Stimulated activated CD4-positive, alpha-beta T cell treated with anti-CD3 and anti-CD28 coated beads, Interleukin-12 subunit alpha, Interleukin-12 subunit beta, amount 100 ng/mL, for 4 hours (primary cell): ENCODE measurements around the gene SEPTIN5.
"Not testable (repeated sequence)": the region's sequence is repeated elsewhere in the genome, so short reads cannot be mapped to it uniquely, and the experiment has no call there.

Experiments
- DNase-seq: peaks from one replicate; pipeline ENCODE4 v3.0.0-alpha.2; 2020

Gene SEPTIN5

GRCh38 chr22:19680911-19681862 lies 33.1 kb upstream of the SEPTIN5 start:
- DNase-seq: no peak

- no peak for DNase-seq
Measured at GRCh38 chr22:19681863-19682245, 32.4 kb upstream of the SEPTIN5 start.

- no peak for DNase-seq
Measured at GRCh38 chr22:19686946-19687345, 27.4 kb upstream of the SEPTIN5 start.

DNA sequence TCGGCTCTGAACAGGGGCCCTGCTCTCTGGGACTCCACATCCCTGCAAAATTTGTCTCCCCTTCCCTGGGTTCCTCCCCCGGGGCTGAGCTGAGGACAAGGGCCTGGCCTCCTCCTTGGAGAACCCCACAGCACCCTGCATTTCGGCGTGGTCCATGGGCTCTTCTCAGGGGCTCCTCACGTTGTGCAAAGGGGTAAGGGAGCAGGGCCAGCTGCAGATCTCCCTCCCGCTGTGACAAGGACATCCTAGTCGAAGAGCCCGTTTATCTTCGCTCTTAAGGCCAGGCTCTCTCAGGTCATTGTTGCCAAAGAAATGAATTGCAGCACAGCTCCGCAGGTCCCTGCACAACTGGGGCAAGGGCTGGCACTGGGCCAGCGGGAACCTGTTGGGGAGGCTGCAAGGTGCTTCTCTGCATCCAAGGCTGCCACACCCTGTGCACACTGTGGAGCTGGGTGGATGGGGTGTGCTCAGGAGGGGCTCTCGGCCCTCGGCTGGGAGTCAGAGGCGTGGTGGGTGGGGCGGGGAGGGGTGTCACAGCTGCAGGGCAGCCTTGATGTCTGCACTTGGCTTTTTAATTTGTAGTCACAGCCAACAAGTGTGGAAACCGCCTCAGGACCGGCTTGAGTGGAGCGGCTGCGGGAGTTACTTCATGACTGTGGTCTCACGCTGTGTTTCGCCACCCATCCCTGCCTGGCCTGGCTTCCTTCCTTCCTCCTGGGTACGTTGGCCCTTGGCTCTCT lies 26.6 kb upstream of the SEPTIN5 start:
- DNase-seq: no peak

- DNase-seq: no peak
Measured at GRCh38 chr22:19688301-19689290, 25.7 kb upstream of the SEPTIN5 start.

- no peak for DNase-seq
Measured at GRCh38 chr22:19689408-19689807, 24.9 kb upstream of the SEPTIN5 start.

DNA sequence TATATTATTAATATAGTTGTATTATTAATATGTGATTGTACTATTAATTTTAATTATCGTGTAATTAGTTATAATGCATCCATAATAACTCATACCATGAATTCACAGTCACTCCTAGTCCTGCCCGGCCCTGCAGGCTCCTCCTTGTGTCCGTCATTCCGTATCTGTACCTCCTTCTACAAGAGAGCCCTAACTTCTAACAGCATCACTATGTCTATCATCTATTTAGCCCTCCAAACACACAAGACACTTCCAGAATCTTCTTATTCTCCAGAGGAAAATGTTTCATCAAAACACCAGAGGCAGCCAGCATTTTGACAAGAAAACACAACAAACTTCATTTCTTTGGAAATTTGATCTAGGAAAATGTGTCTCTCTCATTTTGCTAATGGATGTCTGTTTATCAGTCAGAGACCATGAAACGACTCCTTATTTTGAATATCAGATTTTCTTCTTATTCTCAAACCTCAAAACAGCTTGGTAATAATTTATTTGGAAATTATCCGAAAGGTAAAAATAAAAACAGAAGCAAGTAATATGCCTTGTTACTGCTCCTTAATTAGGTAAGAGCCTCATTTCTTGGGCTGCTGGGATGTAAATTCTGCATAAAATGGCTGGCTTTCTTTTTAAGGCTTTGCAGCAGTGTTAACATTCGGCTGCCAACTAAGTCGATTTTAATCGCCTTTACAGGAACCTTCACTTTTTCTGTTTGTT lies 23.1 kb upstream of the SEPTIN5 start:
- DNase-seq: no peak

DNA sequence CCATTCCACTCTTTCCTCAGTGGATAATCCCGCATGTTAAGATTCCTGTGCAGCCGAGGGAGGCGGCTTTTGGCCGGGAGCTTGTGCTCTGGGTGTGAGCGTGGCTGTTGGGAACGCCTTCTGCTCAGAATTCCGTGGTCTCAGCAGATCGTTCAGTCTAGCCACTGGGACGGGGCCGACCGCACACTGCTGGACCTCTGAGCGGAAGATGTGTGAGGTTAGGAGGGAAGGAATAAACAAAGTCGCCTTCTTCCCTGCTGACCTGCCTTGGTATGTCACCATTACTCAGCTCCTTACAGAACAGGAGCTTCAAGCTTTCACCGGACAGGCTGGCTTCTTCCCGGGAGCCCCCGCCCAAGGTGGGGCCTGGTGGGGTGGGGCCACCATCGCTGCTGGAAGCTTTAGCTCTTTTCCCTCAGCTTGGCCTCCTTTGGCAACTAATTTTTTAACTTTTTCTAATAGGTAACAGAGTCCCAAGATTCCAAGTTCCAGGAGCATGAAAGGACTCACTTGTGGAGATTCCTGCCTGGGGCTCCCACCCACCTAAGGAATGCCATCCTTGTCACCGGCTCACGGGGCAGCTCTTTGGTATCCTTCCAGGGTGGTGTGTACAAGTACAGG lies 22.5 kb upstream of the SEPTIN5 start:
- no peak for DNase-seq

DNA sequence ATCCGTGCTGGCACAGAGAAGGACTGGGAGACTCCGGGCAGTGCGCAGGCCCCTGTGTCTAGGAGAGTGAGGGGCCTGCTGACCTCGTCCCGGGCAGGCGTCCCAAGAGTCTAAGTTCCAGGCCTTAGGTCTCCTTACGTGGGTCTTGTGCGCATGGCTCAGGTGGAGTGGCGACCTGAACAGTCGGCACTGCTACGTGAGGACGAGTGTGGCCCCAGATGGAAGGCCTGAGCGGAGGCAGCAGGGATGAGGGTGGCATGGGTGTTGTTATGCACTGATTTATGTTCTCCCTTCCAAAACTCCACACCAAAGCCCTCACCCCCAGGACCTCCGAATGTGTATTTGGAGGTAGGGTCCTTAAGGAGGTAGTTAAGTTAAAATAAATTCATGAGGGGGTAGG lies 20.7 kb upstream of the SEPTIN5 start:
- DNase-seq: no peak

- DNase-seq: no peak
Measured at GRCh38 chr22:19693981-19694670, 20.2 kb upstream of the SEPTIN5 start.

- DNase-seq: no peak
Measured at GRCh38 chr22:19694696-19695095, 19.6 kb upstream of the SEPTIN5 start.

DNA sequence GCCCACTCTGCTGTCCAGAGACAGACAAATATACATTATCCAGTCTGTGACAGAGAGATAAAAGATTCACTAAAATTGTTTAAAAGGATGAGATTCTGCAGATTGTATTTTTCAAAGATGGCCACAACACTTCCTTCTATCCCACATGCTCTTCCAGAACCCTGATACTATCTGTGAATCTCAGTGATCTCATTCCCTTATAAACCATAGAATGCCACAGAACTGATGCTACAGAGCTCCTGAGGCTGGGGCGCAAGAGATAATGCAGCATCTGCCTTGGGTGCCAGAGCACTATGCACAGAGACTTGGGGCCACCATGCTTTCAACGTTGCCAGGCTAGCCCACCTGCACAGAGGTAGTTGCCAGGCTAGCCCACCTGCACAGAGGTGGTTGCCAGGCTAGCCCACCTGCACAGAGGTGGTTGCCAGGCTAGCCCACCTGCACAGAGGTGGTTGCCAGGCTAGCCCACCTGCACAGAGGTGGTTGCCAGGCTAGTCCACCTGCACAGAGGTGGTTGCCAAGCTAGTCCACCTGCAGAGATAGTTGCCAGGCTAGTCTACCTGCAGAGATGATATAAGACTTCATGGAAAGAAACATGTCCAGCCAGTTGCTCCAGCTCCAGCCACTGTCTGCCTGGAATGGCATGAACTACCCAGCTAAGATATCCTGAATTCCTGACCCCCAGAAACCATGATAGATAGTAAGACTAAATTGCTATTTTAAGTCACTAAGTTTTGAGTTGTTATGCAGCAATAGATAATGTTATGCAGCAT lies 17.6 kb upstream of the SEPTIN5 start:
- DNase-seq: no peak

GRCh38 chr22:19697871-19698270 lies 16.4 kb upstream of the SEPTIN5 start:
- DNase-seq: not testable (repeated sequence)

- DNase-seq: no peak
Measured at GRCh38 chr22:19700790-19701419, 13.4 kb upstream of the SEPTIN5 start.

GRCh38 chr22:19701420-19702145 lies 12.7 kb upstream of the SEPTIN5 start:
- DNase-seq: no peak

GRCh38 chr22:19703869-19704268 lies 10.4 kb upstream of the SEPTIN5 start:
- DNase-seq: no peak

- DNase-seq: no peak
Measured at GRCh38 chr22:19704355-19705015, 9.8 kb upstream of the SEPTIN5 start.

- DNase-seq: no peak
Measured at GRCh38 chr22:19705181-19705934, 8.9 kb upstream of the SEPTIN5 start.
